ENCODE results near the gene CDKN1B. TPM values are rescaled to one million over a fixed set of nuclear protein-coding genes. Genes with fewer than 3 reads are reported as not detected.

CDKN1B gene
- total RNA-seq, 1 experiment from 2014 or later, result 27.7 TPM

DNA sequence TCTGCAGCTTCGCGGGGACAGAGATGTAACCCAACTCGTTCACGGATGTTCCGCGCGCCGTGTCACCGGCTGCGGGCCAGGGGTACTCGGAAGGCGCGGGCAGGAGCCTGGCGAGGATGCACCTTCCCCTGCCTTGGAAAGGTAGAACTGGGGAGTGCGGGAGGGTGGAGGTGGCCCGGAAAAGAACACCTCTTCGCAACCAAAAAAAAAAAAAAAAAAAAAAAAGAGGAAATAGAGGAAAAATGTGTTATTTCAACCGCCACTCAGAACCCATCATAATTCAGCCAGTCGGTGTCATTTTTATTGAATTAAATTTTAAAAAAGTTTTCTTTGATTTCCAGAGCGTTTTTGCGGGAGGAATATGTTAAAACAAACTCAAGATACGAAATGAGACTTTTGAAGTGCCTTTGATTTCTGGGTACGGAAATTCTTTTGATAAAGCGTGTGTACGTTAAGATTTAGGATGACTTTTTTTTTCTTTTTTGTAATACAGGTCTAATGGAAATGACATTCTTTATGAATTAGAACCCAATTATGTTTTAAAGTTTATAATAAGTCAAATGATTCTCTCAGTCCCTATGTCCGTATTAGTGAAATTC lies 8.9 kb downstream of the CDKN1B start:
- peaks cover 23 to 24% of the 10 kb centered on the region in 2 experiments for H3K4me1 Mint-ChIP-seq
- Histone ChIP-seq H4K91ac (ENCODE audit: insufficient read length, low read depth, low read length) (no peak overlapping the region), H3K18ac (ENCODE audit: insufficient read length, low read depth, low read length) (peak overlapping the region; percentile 63), H3K27me3 (ENCODE audit: insufficient read depth, low read length) (no peaks in the 10 kb centered on the region), H4K20me1 (ENCODE audit: control insufficient read depth, insufficient read depth, insufficient read length) (no peaks in the 10 kb centered on the region), H3K9ac (ENCODE audit: extremely low read depth, insufficient read length, low read length) (peak overlapping the region; percentile 48), H2BK5ac (ENCODE audit: insufficient read length, low read length) (no peak overlapping the region), H3K56ac (ENCODE audit: insufficient read length, low read depth, low read length) (no peak overlapping the region), H3K4me1 (ENCODE audit: insufficient read depth, low read length) (0 out of 2 replicates have a peak, but pooled peaks cover 2% of the 10 kb centered on the region), H3K4me2 (ENCODE audit: insufficient read depth, insufficient read length, low read length) (peak overlapping the region; percentile 61), H2AK5ac (ENCODE audit: insufficient read length, low read length) (no peak overlapping the region), H3K9me3 (ENCODE audit: control insufficient read depth, low read depth, low read length) (no peaks in the 10 kb centered on the region), H3K4ac (ENCODE audit: low read depth, low read length) (no peak overlapping the region), H3K27ac (ENCODE audit: insufficient read length, low read depth, low read length) (peak overlapping the region; percentile 39), H2BK20ac (ENCODE audit: low read depth, low read length, poor library complexity, severe bottlenecking) (no peak overlapping the region), H2BK12ac (ENCODE audit: insufficient read length, low read depth, low read length) (no peak overlapping the region), H2BK120ac (ENCODE audit: low read depth, low read length, poor library complexity, severe bottlenecking) (no peak overlapping the region), H3K79me1 (ENCODE audit: insufficient read depth, low read depth, low read length, poor library complexity, severe bottlenecking) (no peaks in the 10 kb centered on the region), H2BK15ac (ENCODE audit: low read depth, low read length) (no peak overlapping the region), H4K8ac (replicated peaks; ENCODE audit: insufficient read length, low read depth, low read length) (no peak overlapping the region), H3T11ph (ENCODE audit: low read length) (no peak overlapping the region), H3K23ac (ENCODE audit: insufficient read length, low read depth, low read length) (no peak overlapping the region), H2AFZ (ENCODE audit: low read length) (no peak overlapping the region), H3K14ac (ENCODE audit: insufficient read depth, low read length) (peak overlapping the region; percentile 59), H3K23me2 (ENCODE audit: insufficient read length, low read depth, low read length, poor library complexity, severe bottlenecking) (peaks cover 18% of the 10 kb centered on the region), H4K5ac (ENCODE audit: insufficient read length, low read depth, low read length) (no peak overlapping the region), H3K79me2 (ENCODE audit: insufficient read depth, low read length) (no peaks in the 10 kb centered on the region)
- no peak for DNase-seq
- peak overlapping the region; percentile 97 to 99 (median 99) for H3K27ac Mint-ChIP-seq
- H3K36me3 Mint-ChIP-seq (ENCODE audit: insufficient read depth in 1 of 3, low read depth in 3 of 3), result peaks cover 2 to 14% (median 7%) of the 10 kb centered on the region in 3 experiments; a peak in 6 of 7 replicates
- WGBS (ENCODE audit: extremely low coverage, insufficient read length, low lambda C conversion rate), result no CpG with 5 or more reads among the region's 26 CpGs
- H3K27me3 Mint-ChIP-seq (ENCODE audit: low read depth), result peaks cover 3% of the 10 kb centered on the region
- peak overlapping the region; percentile 93 to 97 for H3K4me3 Mint-ChIP-seq
- TF ChIP-seq, protein P1, sequence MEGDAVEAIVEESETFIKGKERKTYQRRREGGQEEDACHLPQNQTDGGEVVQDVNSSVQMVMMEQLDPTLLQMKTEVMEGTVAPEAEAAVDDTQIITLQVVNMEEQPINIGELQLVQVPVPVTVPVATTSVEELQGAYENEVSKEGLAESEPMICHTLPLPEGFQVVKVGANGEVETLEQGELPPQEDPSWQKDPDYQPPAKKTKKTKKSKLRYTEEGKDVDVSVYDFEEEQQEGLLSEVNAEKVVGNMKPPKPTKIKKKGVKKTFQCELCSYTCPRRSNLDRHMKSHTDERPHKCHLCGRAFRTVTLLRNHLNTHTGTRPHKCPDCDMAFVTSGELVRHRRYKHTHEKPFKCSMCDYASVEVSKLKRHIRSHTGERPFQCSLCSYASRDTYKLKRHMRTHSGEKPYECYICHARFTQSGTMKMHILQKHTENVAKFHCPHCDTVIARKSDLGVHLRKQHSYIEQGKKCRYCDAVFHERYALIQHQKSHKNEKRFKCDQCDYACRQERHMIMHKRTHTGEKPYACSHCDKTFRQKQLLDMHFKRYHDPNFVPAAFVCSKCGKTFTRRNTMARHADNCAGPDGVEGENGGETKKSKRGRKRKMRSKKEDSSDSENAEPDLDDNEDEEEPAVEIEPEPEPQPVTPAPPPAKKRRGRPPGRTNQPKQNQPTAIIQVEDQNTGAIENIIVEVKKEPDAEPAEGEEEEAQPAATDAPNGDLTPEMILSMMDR (conservative IDR thresholded peaks at IDR 0.05), result no peak
- H3K9me3 Mint-ChIP-seq, result no peaks in the 10 kb centered on the region

Data from H9 (cell line).